LoVo (cell line): ENCODE results near the gene LRCH2.
A peak's percentile ranks its signal among the peaks of the same experiment; 100 is the strongest.
"Not testable (repeated sequence)": the region's sequence is repeated elsewhere in the genome, so short reads cannot be mapped to it uniquely, and the experiment has no call there.

ENCODE experiments used
- DNase-seq: peaks from one replicate; pipeline ENCODE4 v3.0.0-alpha.2; 2016; ENCODE audit warnings: low spot score

LRCH2 gene

GRCh38 chrX:115233497-115234455, at the start of gene LRCH2:
TSS of gene LRCH2 (minus strand) at chrX:115234096. CDS start at chrX:115234041, 55 bp downstream.
- no peak for DNase-seq

- no peak for DNase-seq
Measured at GRCh38 chrX:115269051-115269683, 35.3 kb upstream of the LRCH2 start.

DNA sequence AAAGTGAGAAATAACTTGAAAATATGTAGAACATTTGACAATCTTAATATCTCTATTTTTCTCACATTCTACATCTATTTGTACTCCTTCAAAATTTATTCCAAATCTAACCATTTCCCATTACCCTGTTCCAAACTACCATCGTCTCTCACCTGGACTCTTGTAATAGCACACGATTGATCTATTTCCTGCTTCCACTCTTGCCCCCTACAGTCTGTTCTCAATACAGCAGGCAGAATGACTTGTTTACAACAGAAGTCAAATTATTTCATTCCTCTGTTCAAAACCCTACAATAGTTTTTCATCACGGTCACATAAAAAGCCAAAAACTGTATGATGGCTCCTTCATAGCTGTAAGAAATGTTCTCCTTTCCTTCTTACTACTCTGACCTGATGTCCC, 34.5 kb upstream of the LRCH2 start:
- DNase-seq: peak; percentile 0

- no peak for DNase-seq
Measured at GRCh38 chrX:115266300-115266699, 32.4 kb upstream of the LRCH2 start.

DNA sequence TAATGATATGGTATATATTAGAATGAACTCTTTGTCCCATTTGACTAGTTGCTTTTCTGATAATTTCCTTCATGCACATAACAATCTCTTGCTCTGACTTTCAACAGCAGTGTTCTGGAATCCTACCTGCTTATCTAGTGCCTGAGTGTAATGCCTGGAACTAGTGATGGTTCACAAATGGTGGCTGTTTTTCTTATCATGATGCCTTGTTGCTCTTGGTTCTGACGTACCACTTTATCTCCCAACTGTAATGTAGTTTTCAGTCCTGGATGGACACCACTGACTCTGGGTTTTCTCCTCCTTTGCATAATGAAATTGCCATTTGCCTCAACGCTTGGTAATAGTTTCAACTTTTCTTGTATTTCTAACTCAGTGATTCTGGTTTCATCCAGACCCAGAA, 30.1 kb upstream of the LRCH2 start:
- DNase-seq: no peak

DNA sequence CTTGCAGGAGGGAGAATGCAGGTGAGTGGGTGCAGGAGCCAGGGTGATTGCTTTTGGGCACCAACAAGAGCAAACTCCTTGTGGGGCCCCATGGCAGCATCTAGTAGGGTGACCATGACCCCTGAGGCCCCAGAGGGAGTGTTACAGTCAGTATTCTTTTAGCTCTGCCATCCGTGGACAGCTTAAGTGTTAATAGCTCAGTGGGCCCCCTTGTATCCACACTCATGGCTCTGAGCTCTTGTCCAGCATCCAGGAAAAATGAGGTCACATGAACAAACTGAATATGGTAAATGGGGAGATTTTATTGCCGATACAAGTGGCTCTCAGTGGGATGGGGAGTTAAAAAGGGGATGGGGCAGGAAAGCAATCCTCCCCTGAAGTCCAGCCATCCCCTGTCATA, 27.3 kb upstream of the LRCH2 start:
- DNase-seq: no peak

- no peak for DNase-seq
Measured at GRCh38 chrX:115260330-115260729, 26.4 kb upstream of the LRCH2 start.

DNA sequence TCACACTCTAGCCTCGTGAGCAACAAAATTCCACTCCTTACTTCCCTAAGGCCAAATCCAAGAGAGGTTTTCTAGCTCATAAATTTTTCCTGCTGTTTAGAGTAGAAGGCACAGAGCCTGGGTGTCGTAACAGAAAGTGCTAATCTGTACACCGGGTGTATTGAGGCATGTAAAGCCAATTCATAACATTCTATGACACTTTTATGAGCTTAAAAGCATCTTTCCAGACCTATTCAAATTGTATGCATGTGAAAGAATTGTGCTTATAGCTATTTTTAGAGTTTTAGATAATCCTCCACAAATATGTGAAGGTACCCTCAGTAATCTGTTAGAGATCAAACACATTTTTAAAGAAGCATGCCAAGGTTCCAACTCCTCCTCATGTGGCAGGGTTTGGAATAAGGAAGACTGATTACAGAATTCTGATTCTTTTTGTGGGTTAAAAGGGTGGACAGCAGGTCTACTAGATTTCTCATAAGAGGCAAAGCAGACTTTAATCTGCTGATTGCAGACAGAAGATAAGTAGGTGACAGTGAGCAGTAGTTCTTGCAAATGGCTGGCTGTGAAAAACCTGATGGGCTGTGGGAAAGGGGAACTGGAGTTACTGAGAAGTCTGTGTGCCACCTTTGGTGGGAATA, 25.5 kb upstream of the LRCH2 start:
- no peak for DNase-seq

- no peak for DNase-seq
Measured at GRCh38 chrX:115257711-115258110, 23.8 kb upstream of the LRCH2 start.

GRCh38 chrX:115255003-115255402, 21.1 kb upstream of the LRCH2 start:
- DNase-seq: no peak

DNA sequence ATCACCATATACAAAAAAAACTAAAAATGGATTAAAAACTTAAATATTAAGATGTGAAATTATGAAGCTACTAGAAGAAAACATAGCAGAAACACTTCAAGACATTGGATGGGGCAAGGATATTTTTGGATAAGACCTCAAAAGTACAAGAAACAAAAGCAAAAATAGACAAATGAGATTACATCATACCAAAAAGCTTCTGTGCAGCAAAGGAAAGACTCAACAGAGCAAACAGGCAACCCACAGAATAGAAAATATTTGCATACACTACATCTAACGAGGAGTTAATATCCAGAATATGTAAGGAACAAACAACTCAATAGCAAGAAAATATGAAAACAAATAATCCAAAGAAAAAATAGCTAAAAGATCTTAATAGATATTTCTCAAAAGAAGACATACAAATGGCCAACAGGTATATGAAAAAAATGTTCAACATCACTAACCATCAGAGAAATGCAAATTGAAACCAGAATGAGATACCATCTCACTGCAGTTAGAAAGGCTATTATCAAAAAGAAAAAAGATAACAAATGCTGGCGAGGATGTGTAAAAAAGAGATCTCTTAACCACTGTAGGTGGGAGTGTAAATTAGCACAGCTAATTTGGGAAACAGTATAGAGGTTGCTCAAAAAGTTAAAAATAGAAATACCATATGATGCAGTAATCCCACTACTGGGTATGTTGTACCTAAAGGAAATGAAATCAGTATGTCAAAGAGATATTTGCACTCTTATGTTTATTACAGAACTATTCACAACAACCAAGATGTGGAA, 17.8 kb upstream of the LRCH2 start:
- no peak for DNase-seq

DNA sequence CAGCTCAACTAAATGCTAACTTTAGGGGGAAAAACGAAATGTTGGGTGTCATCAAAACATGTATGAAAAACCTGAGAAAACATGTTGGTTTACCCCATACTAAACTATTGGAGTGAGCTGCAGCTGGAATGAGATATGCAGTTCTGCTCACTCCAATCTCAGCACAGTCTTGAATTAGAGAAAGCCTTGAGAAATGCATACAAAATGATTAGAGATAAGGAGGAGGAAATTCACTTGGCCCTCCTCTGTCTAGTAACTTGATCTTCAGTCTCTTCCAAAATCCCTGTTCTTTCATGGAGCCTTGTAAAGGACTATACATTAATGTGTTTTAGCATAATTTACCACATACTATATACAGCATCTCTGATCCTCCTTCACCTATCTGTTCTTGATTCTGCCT, 3.2 kb upstream of the LRCH2 start:
- no peak for DNase-seq

- no peak for DNase-seq
Measured at GRCh38 chrX:115236560-115236959, 2.7 kb upstream of the LRCH2 start.

DNA sequence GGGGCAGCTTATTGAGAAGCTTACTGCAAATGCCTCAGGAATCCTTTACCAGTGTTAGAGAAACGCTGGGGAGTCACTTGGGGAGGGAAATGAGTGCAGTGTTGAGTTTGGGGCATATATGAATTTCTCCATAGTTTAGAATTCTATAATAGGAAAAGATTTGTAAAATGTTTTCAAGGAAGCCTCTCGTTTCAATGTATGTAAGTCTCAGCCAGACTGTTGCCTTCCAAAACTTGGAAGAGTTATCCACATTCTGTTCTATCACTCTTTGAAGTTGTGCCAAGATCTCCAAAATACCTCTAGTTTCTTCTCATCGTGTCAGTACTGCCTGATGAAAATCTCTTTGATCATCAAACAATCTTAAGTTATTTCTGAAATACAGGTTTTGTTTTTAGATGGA, 565 bp upstream of the LRCH2 start:
- DNase-seq: no peak

- DNase-seq: no peak
Measured at GRCh38 chrX:115232933-115233496, 881 bp downstream of the LRCH2 start.

DNA sequence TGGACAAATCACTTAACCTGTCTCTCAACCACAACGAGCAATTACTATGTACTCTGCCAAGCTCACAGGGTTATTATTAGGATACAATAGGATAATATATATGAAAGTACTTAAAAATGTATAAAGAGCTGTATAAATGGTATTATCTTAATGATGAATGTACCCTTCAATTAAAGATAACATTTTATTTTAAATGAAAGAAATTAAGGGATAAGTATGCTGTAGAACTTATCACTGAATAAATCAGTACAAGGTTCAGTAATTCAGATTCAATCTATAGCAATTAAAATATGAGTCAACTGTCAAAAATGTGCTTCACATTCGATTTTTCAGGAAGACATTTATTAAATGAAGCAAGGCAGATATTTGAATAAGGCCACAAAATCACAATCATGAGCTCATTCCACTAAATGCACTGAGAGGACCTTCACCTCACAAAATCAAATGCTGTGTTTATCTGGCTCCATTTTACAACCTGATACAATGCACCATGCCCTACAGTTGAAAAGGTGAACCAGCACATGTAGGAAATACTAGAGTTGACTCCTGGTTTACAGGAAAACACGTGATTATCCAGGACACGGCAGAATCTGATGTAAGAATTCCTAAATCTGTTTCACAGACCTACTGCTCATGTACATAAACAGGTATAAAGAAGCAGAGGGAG, 4.4 kb downstream of the LRCH2 start:
- no peak for DNase-seq

DNA sequence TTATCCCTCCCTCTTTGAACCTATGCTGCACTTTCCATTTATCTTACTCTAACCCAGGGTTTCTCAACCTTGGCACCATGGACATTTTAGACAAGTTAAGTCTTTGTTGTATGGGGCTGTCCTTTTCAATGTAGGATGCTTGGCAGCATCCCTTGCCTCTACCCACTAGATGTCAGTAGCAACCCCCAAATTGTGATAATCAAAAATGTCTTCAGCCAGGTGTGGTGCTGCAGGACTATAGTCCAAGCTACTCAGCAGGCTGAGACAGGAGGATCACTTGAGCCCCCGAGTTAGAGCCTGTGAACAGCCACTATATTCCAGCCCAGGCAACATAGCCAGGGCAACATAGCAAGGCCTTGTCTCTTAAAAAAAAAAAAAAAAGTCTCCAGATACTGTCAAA, 7.0 kb downstream of the LRCH2 start:
- no peak for DNase-seq

- not testable (repeated sequence) for DNase-seq
Measured at GRCh38 chrX:115217346-115217745, 16.6 kb downstream of the LRCH2 start.

GRCh38 chrX:115214605-115215004, 19.3 kb downstream of the LRCH2 start:
- no peak for DNase-seq

- DNase-seq: no peak
Measured at GRCh38 chrX:115214151-115214550, 19.7 kb downstream of the LRCH2 start.

DNA sequence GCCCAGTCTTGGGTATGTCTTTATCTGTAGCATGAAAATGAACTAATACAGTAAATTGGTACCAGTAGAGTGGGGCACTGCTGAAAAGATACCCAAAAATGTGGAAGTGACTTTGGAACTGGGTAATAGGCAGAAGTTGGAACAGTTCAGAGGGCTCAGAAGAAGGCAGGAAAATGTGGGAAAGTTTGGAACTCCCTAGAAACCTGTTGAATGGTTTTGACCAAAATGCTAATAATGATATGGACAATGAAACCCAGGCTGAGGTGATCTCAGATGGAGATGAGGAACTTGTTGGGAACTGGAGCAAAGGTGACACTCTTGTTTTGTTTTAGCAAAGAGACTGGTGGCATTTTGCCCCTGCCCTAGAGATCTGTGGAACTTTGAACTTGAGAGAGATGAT, 24.3 kb downstream of the LRCH2 start:
- DNase-seq: not testable (repeated sequence)
